ENCODE results near the gene CYBA.

The CYBA gene

GRCh38 chr16:88642881-88643643, 7.8 kb downstream of the CYBA start:
- no peak for DNase-seq

GRCh38 chr16:88640498-88641247, 10.2 kb downstream of the CYBA start:
- no peak for DNase-seq

- DNase-seq = no peak
Measured at GRCh38 chr16:88640039-88640495, 10.8 kb downstream of the CYBA start.

GRCh38 chr16:88639231-88640038, 11.4 kb downstream of the CYBA start:
- no peak for DNase-seq

GRCh38 chr16:88638323-88639230, 12.3 kb downstream of the CYBA start, which contains the start of gene IL17C:
IL17C (plus strand) TSS chr16:88638572; CDS start chr16:88638642, 70 bp downstream.
- DNase-seq = no peak

GRCh38 chr16:88636488-88637265, 14.2 kb downstream of the CYBA start:
- no peak for DNase-seq

GRCh38 chr16:88635671-88636319, 15.1 kb downstream of the CYBA start:
- no peak for DNase-seq

GRCh38 chr16:88634994-88635670, 15.7 kb downstream of the CYBA start:
- DNase-seq = no peak

- DNase-seq = no peak
Measured at GRCh38 chr16:88634141-88634993, 16.5 kb downstream of the CYBA start.

GRCh38 chr16:88633684-88634140, 17.1 kb downstream of the CYBA start:
- DNase-seq = no peak

- no peak for DNase-seq
Measured at GRCh38 chr16:88632587-88632930, 18.3 kb downstream of the CYBA start.

GRCh38 chr16:88631920-88632586, 18.8 kb downstream of the CYBA start:
- no peak for DNase-seq

GRCh38 chr16:88631384-88631783, 19.5 kb downstream of the CYBA start:
- no peak for DNase-seq

- no peak for DNase-seq
Measured at GRCh38 chr16:88630941-88631340, 19.9 kb downstream of the CYBA start.

GRCh38 chr16:88630433-88630832, 20.4 kb downstream of the CYBA start:
- DNase-seq = no peak

GRCh38 chr16:88629835-88630234, 21.0 kb downstream of the CYBA start:
- no peak for DNase-seq

- DNase-seq = no peak
Measured at GRCh38 chr16:88628512-88628974, 22.3 kb downstream of the CYBA start.

Measured in GOT3 (cell line).